ENCODE measurements around the gene TADA2A. TPM values are rescaled to one million over a fixed set of nuclear protein-coding genes. Genes with fewer than 3 reads are reported as not detected.

The TADA2A gene
- polyA plus RNA-seq, 2 donors: 6.2 to 6.7 TPM

DNA sequence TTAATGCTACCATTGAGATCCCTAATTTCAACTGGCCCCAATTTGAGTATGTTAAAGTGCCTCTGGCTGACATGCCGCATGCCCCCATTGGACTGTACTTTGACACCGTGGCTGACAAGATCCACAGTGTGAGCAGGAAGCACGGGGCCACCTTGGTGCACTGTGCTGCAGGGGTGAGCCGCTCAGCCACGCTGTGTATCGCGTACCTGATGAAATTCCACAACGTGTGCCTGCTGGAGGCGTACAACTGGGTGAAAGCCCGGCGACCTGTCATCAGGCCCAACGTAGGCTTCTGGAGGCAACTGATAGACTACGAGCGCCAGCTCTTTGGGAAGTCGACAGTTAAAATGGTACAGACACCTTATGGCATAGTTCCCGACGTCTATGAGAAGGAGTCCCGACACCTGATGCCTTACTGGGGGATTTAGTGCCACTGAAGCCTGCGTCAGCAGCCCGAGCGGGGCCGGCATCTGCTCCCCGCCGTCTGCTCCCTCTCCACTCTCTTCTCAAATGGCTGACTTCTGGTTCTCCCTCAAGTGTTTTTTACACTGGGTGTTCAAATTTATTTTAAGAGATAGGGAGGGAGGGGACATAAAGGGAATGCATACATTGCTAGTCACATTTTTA is 105.9 kb downstream of the TADA2A start:
- no peak overlapping the region for H3K4me3 ChIP-seq (ENCODE audit: low read depth in 1 of 2, low read length in 2 of 2)
- no peaks in the 10 kb centered on the region for H3K4me1 ChIP-seq (ENCODE audit: control insufficient read depth in 2 of 2, insufficient read depth in 2 of 2, low read length in 1 of 2)
- no peaks in the 10 kb centered on the region for H3K9me3 ChIP-seq (ENCODE audit: control insufficient read depth in 2 of 2, insufficient read depth in 1 of 2, low read depth in 1 of 2, low read length in 1 of 2)
- H3K27ac ChIP-seq (ENCODE audit: low read depth in 2 of 2, low read length in 1 of 2): no peak overlapping the region
- no peaks in the 10 kb centered on the region for H3K27me3 ChIP-seq (ENCODE audit: control insufficient read depth in 1 of 2, insufficient read depth in 2 of 2, low read length in 2 of 2)
- 82 to 83% methylated on average over 24 of the region's 24 CpGs for WGBS, 2 donors
- peaks cover 0 to 15% of the 10 kb centered on the region in 2 donors for H3K36me3 ChIP-seq (ENCODE audit: control insufficient read depth in 2 of 2, insufficient read depth in 2 of 2, low read length in 1 of 2)

- H3K4me1 ChIP-seq (ENCODE audit: control insufficient read depth in 2 of 2, insufficient read depth in 2 of 2, low read length in 1 of 2): no peaks in the 10 kb centered on the region
- no peak overlapping the region for H3K27ac ChIP-seq (ENCODE audit: low read depth in 2 of 2, low read length in 1 of 2)
- no peaks in the 10 kb centered on the region for H3K9me3 ChIP-seq (ENCODE audit: control insufficient read depth in 2 of 2, insufficient read depth in 1 of 2, low read depth in 1 of 2, low read length in 1 of 2)
- peaks cover 0 to 15% of the 10 kb centered on the region in 2 donors for H3K36me3 ChIP-seq (ENCODE audit: control insufficient read depth in 2 of 2, insufficient read depth in 2 of 2, low read length in 1 of 2)
- no peak overlapping the region for H3K4me3 ChIP-seq (ENCODE audit: low read depth in 1 of 2, low read length in 2 of 2)
- no peaks in the 10 kb centered on the region for H3K27me3 ChIP-seq (ENCODE audit: control insufficient read depth in 1 of 2, insufficient read depth in 2 of 2, low read length in 2 of 2)
- WGBS, 2 donors: 85 to 92% methylated on average over 10 of the region's 10 CpGs
Observed at GRCh38 chr17:37513711-37514110, 107.0 kb downstream of the TADA2A start.

DNA sequence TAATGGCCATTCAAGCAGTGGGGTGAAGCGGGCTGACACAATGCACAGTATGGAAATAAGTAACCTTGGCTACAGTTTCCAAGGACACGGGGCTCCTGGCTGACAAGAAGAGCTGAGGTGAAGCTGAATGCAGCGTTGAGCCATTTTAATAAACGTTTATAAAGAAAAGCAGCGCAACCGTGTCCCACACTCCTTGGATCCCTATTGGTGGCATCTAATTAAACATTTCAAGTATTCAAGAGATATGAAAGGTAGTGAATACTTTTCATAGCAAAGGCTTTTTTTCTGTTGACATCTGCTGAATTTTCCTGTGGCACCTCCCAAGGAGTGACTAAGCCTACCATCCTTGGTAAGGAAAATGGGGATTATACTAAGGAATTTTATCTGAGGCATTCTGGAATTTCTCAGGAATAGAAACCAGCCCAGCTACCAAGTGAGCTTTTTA is 109.5 kb downstream of the TADA2A start:
- H3K27me3 ChIP-seq (ENCODE audit: control insufficient read depth in 1 of 2, insufficient read depth in 2 of 2, low read length in 2 of 2): no peaks in the 10 kb centered on the region
- H3K9me3 ChIP-seq (ENCODE audit: control insufficient read depth in 2 of 2, insufficient read depth in 1 of 2, low read depth in 1 of 2, low read length in 1 of 2): no peaks in the 10 kb centered on the region
- H3K27ac ChIP-seq (ENCODE audit: low read depth in 2 of 2, low read length in 1 of 2): no peak overlapping the region
- WGBS, 2 donors: 71 to 72% methylated on average over 6 of the region's 6 CpGs
- no peaks in the 10 kb centered on the region for H3K4me1 ChIP-seq (ENCODE audit: control insufficient read depth in 2 of 2, insufficient read depth in 2 of 2, low read length in 1 of 2)
- no peak overlapping the region for H3K4me3 ChIP-seq (ENCODE audit: low read depth in 1 of 2, low read length in 2 of 2)
- H3K36me3 ChIP-seq (ENCODE audit: control insufficient read depth in 2 of 2, insufficient read depth in 2 of 2, low read length in 1 of 2): peaks cover 2 to 18% of the 10 kb centered on the region in 2 donors

- H3K27ac ChIP-seq (ENCODE audit: low read depth in 2 of 2, low read length in 1 of 2): no peak overlapping the region
- no peaks in the 10 kb centered on the region for H3K9me3 ChIP-seq (ENCODE audit: control insufficient read depth in 2 of 2, insufficient read depth in 1 of 2, low read depth in 1 of 2, low read length in 1 of 2)
- H3K4me1 ChIP-seq (ENCODE audit: control insufficient read depth in 2 of 2, insufficient read depth in 2 of 2, low read length in 1 of 2): no peaks in the 10 kb centered on the region
- H3K36me3 ChIP-seq (ENCODE audit: control insufficient read depth in 2 of 2, insufficient read depth in 2 of 2, low read length in 1 of 2): peaks cover 2 to 10% of the 10 kb centered on the region in 2 donors
- no peak overlapping the region for H3K4me3 ChIP-seq (ENCODE audit: low read depth in 1 of 2, low read length in 2 of 2)
- 59 to 71% methylated on average over 4 of the region's 4 CpGs for WGBS, 2 donors
- H3K27me3 ChIP-seq (ENCODE audit: control insufficient read depth in 1 of 2, insufficient read depth in 2 of 2, low read length in 2 of 2): no peaks in the 10 kb centered on the region
Observed at GRCh38 chr17:37517881-37518280, 111.2 kb downstream of the TADA2A start.

- no peaks in the 10 kb centered on the region for H3K27me3 ChIP-seq (ENCODE audit: control insufficient read depth in 1 of 2, insufficient read depth in 2 of 2, low read length in 2 of 2)
- H3K4me1 ChIP-seq (ENCODE audit: control insufficient read depth in 2 of 2, insufficient read depth in 2 of 2, low read length in 1 of 2): no peaks in the 10 kb centered on the region
- H3K36me3 ChIP-seq (ENCODE audit: control insufficient read depth in 2 of 2, insufficient read depth in 2 of 2, low read length in 1 of 2): peaks cover 2 to 15% of the 10 kb centered on the region in 2 donors
- WGBS, 2 donors: 65 to 67% methylated on average over 8 of the region's 8 CpGs
- H3K9me3 ChIP-seq (ENCODE audit: control insufficient read depth in 2 of 2, insufficient read depth in 1 of 2, low read depth in 1 of 2, low read length in 1 of 2): no peaks in the 10 kb centered on the region
- no peak overlapping the region for H3K27ac ChIP-seq (ENCODE audit: low read depth in 2 of 2, low read length in 1 of 2)
- H3K4me3 ChIP-seq (ENCODE audit: low read depth in 1 of 2, low read length in 2 of 2): no peak overlapping the region
Observed at GRCh38 chr17:37518826-37519225, 112.1 kb downstream of the TADA2A start.

DNA sequence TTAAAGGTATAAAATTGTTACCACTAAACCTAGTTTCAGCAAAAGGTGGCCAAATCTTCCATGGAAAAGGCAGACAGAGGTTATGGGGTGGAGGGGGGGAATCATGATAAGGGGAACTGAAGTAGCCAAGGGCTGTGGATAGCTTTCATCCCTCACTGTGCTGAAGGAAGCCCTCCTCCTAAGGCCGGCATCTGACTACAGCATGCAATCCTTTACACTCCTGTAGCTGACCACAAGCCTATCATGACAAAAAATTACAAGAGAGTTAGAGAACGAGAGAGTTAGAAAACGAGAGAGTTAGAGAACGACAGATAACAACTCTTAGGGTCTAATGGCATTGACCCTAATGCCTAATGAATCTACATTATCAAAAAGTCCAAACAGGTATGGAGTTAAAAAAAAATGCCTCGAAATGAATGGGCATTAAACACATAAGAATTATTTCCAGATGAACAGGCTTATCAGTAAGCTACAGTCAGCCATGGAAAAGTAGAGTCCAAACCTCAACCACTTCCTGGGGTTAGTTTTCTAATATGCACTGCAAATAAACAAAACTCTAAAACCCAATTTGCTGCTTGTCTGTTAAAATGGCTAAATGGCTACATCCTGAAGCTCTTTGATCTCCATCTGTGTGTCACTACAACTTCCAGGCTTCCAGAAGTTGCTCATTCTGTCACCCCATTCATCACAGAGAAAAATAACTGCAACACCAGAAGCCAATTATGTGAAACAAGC is 112.7 kb downstream of the TADA2A start:
- H3K27me3 ChIP-seq (ENCODE audit: control insufficient read depth in 1 of 2, insufficient read depth in 2 of 2, low read length in 2 of 2): no peaks in the 10 kb centered on the region
- H3K4me3 ChIP-seq (ENCODE audit: low read depth in 1 of 2, low read length in 2 of 2): no peak overlapping the region
- WGBS, 2 donors: 78 to 79% methylated on average over 5 of the region's 5 CpGs
- no peaks in the 10 kb centered on the region for H3K4me1 ChIP-seq (ENCODE audit: control insufficient read depth in 2 of 2, insufficient read depth in 2 of 2, low read length in 1 of 2)
- H3K9me3 ChIP-seq (ENCODE audit: control insufficient read depth in 2 of 2, insufficient read depth in 1 of 2, low read depth in 1 of 2, low read length in 1 of 2): no peaks in the 10 kb centered on the region
- peaks cover 4 to 16% of the 10 kb centered on the region in 2 donors for H3K36me3 ChIP-seq (ENCODE audit: control insufficient read depth in 2 of 2, insufficient read depth in 2 of 2, low read length in 1 of 2)
- no peak overlapping the region for H3K27ac ChIP-seq (ENCODE audit: low read depth in 2 of 2, low read length in 1 of 2)

- Histone ChIP-seq H3K4me1 (ENCODE audit: control insufficient read depth in 2 of 2, insufficient read depth in 2 of 2, low read length in 1 of 2) (no peaks in the 10 kb centered on the region), H3K27ac (ENCODE audit: low read depth in 2 of 2, low read length in 1 of 2) (no peak overlapping the region), H3K4me3 (ENCODE audit: low read depth in 1 of 2, low read length in 2 of 2) (no peak overlapping the region), H3K27me3 (ENCODE audit: control insufficient read depth in 1 of 2, insufficient read depth in 2 of 2, low read length in 2 of 2) (no peaks in the 10 kb centered on the region), H3K9me3 (ENCODE audit: control insufficient read depth in 2 of 2, insufficient read depth in 1 of 2, low read depth in 1 of 2, low read length in 1 of 2) (no peaks in the 10 kb centered on the region), H3K36me3 (ENCODE audit: control insufficient read depth in 2 of 2, insufficient read depth in 2 of 2, low read length in 1 of 2) (peaks cover 4 to 16% of the 10 kb centered on the region in 2 donors)
- 87% methylated on average over 8 of the region's 8 CpGs for WGBS, 2 donors
Observed at GRCh38 chr17:37520174-37520573, 113.5 kb downstream of the TADA2A start.

GRCh38 chr17:37521821-37522220 is 115.1 kb downstream of the TADA2A start:
- no peaks in the 10 kb centered on the region for H3K27me3 ChIP-seq (ENCODE audit: control insufficient read depth in 1 of 2, insufficient read depth in 2 of 2, low read length in 2 of 2)
- H3K4me3 ChIP-seq (ENCODE audit: low read depth in 1 of 2, low read length in 2 of 2): no peak overlapping the region
- WGBS, 2 donors: 95 to 99% methylated on average over 5 of the region's 5 CpGs
- H3K27ac ChIP-seq (ENCODE audit: low read depth in 2 of 2, low read length in 1 of 2): no peak overlapping the region
- no peaks in the 10 kb centered on the region for H3K9me3 ChIP-seq (ENCODE audit: control insufficient read depth in 2 of 2, insufficient read depth in 1 of 2, low read depth in 1 of 2, low read length in 1 of 2)
- H3K4me1 ChIP-seq (ENCODE audit: control insufficient read depth in 2 of 2, insufficient read depth in 2 of 2, low read length in 1 of 2): no peaks in the 10 kb centered on the region
- peaks cover 4 to 16% of the 10 kb centered on the region in 2 donors for H3K36me3 ChIP-seq (ENCODE audit: control insufficient read depth in 2 of 2, insufficient read depth in 2 of 2, low read length in 1 of 2)

DNA sequence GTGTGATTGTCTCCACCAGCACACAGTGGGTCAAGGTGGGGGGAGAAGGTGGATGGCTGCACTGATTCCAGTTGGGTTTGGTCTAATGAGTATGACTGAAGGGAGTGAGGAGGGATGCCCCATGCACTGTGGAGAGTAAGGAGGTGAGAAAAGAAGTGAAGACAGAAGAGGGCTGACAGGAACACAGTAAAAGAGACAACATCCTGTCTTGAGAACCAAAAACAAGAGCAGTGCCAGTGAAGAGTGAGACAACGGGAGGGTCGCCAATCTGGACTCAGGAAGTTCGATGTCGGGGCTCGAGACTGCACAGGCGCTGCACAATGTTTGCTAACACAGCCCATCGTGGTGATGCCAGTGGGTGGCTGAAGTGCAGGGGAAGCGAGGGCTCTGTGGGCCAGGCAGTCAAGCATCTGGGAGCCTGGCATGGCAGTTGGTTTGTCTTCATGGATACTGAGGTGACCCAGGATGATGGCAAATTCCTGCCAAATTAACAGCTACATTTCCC is 117.1 kb downstream of the TADA2A start:
- no peak overlapping the region for H3K4me3 ChIP-seq (ENCODE audit: low read depth in 1 of 2, low read length in 2 of 2)
- no peaks in the 10 kb centered on the region for H3K9me3 ChIP-seq (ENCODE audit: control insufficient read depth in 2 of 2, insufficient read depth in 1 of 2, low read depth in 1 of 2, low read length in 1 of 2)
- H3K4me1 ChIP-seq (ENCODE audit: control insufficient read depth in 2 of 2, insufficient read depth in 2 of 2, low read length in 1 of 2): no peaks in the 10 kb centered on the region
- H3K36me3 ChIP-seq (ENCODE audit: control insufficient read depth in 2 of 2, insufficient read depth in 2 of 2, low read length in 1 of 2): peaks cover 4 to 13% of the 10 kb centered on the region in 2 donors
- 87 to 88% methylated on average over 8 of the region's 8 CpGs for WGBS, 2 donors
- H3K27me3 ChIP-seq (ENCODE audit: control insufficient read depth in 1 of 2, insufficient read depth in 2 of 2, low read length in 2 of 2): no peaks in the 10 kb centered on the region
- no peak overlapping the region for H3K27ac ChIP-seq (ENCODE audit: low read depth in 2 of 2, low read length in 1 of 2)

Data from esophagus (tissue), 2 donors.